Panc1 (cell line): ENCODE data around the gene SCRN2. TPM values are rescaled to one million over a fixed set of nuclear protein-coding genes. Genes with fewer than 3 reads are reported as not detected.

Experiments
- ATAC-seq: fragments of 200-7000 bp; cut with Tn5 transposase; 2 replicates; pipeline ENCODE4 v1.9.1; 2020; ENCODE audit warnings: mild to moderate bottlenecking, moderate library complexity
- BruUV-seq: library from RNA; stranded (reverse); fragments of 400-500 nt; replicated peaks from 2 replicates; lab custom pipeline; 2021; lab: Mats Ljungman, UMichigan
- CTCF ChIA-PET: fragments of 300-600 bp; sonication (Branson Sonifier 250); formaldehyde crosslinking; loops from one replicate; lab custom pipeline; 2022; ENCODE audit warnings: antibody characterized with exemption; lab: Charles Lee
- POLR2A ChIA-PET: fragments of 300-600 bp; sonication (Branson Sonifier 250); formaldehyde crosslinking; loops from one replicate; lab custom pipeline; 2022; ENCODE audit warnings: antibody characterized with exemption; lab: Charles Lee
- DNase-seq: peaks from one replicate; pipeline ENCODE4 v3.0.0-alpha.2; 2010; ENCODE audit warnings: low read depth, low spot score
- H3K27ac ChIP-seq: 2 replicates; pipeline ENCODE4 v1.5.1; 2011; ENCODE audit warnings: mild to moderate bottlenecking, low read length, inconsistent platforms
- H3K27me3 ChIP-seq: fragments of 200-500 bp; sonication (Bioruptor generic); 2 replicates; pipeline ENCODE4 v1.6.0; 2014; ENCODE audit warnings: low read length, inconsistent platforms; ENCODE audit not compliant: control insufficient read depth, insufficient read depth
- H3K36me3 ChIP-seq: fragments of 200-500 bp; sonication (Bioruptor generic); 2 replicates; pipeline ENCODE4 v1.5.1; 2014; ENCODE audit warnings: inconsistent platforms, mild to moderate bottlenecking, low read length, moderate library complexity; ENCODE audit not compliant: control insufficient read depth, insufficient read depth
- H3K4me1 ChIP-seq: 2 replicates; pipeline ENCODE4 v1.5.1; 2011; ENCODE audit warnings: inconsistent platforms, mild to moderate bottlenecking, low read length, moderate library complexity; ENCODE audit not compliant: control insufficient read depth, insufficient read depth
- H3K4me3 ChIP-seq, 2 experiments: 2 replicates each; pipeline ENCODE4 v1.5.1; 2011 to 2012; ENCODE audit warnings: low read depth in 2 of 2, low read length in 2 of 2, mild to moderate bottlenecking in 2 of 2, inconsistent platforms in 1 of 2, moderate library complexity in 1 of 2
- H3K9me3 ChIP-seq: fragments of 200-500 bp; sonication (Bioruptor generic); 2 replicates; pipeline ENCODE4 v1.5.1; 2014; ENCODE audit warnings: low read depth, mild to moderate bottlenecking, inconsistent platforms, low read length, moderate library complexity; ENCODE audit not compliant: control insufficient read depth, insufficient read depth
- CTCF ChIP-seq: fragments of 450-650 bp; IDR thresholded peaks from 2 replicates; pipeline ENCODE4 v1.5.1; 2017; ENCODE audit warnings: mild to moderate bottlenecking
- POLR2AphosphoS5 ChIP-seq: IDR thresholded peaks from 2 replicates; pipeline ENCODE4 v1.6.1; 2012; ENCODE audit warnings: mild to moderate bottlenecking, low read depth, low read length, moderate library complexity
- REST ChIP-seq, 2 experiments: IDR thresholded peaks; 2 replicates each; pipeline ENCODE4 v1.6.1; 2011 to 2012; ENCODE audit warnings: low read depth in 2 of 2, control low read depth in 1 of 2, low read length in 1 of 2, mild to moderate bottlenecking in 1 of 2, moderate library complexity in 1 of 2; ENCODE audit not compliant: insufficient read depth in 1 of 2
- SIN3A ChIP-seq: IDR thresholded peaks from 2 replicates; pipeline ENCODE4 v1.6.1; 2012; ENCODE audit warnings: low read depth, mild to moderate bottlenecking, low read length, moderate library complexity, borderline replicate concordance; ENCODE audit not compliant: insufficient read depth
- TCF7L2 ChIP-seq: IDR thresholded peaks from 2 replicates; pipeline ENCODE4 v1.6.1; 2011; ENCODE audit warnings: mild to moderate bottlenecking, low read depth, low read length, inconsistent platforms
- in situ Hi-C: cut with HindIII; loops from 2 replicates; pipeline ENCODE4 v1.10.0; 2016; ENCODE audit warnings: low sequenced_read_pairs, low pct_unique_long_range_greater_than_20kb
- intact Hi-C: fragments of 100-400 bp; cut with micrococcal nuclease; formaldehyde crosslinking; loops from one replicate; pipeline ENCODE4 v1.10.0; 2022; ENCODE audit not compliant: unreplicated experiment
- total RNA-seq: library from RNA; stranded (reverse); gene quantifications from one replicate; pipeline ENCODE4 v1.2.1, GENCODE V29; 2021; ENCODE audit not compliant: unreplicated experiment

SCRN2 gene
- total RNA-seq, 1 experiment from 2014 or later = 34.9 TPM

GRCh38 chr17:47821031-47821423 lies 20.0 kb downstream of the SCRN2 start:
- peak overlapping the region; percentile 54 to 66 for H3K4me3 ChIP-seq
- ATAC-seq (no peak), DNase-seq (no peak)
- no peaks in the 10 kb centered on the region for H3K27me3 ChIP-seq
- intact Hi-C loops (no loop called here), in situ Hi-C loops (no loop called here)
- ChIA-PET POLR2A (no interaction called here), CTCF (interaction anchor here (0.7 kb wide), 1 partner anchor 9 kb away, joined by 3 read pairs; no protein-coding TSS in a partner anchor)
- peak overlapping the region; percentile 57; the same call in 1 of the 2 replicates for H3K27ac ChIP-seq
- H3K4me1 ChIP-seq = peaks cover 17% of the 10 kb centered on the region
- TF ChIP-seq CTCF (no peak), TCF7L2 (no peak), SIN3A (no peak), REST (IDR thresholded peaks at IDR 0.05; ENCODE audit: insufficient read depth in 1 of 2, low read depth in 2 of 2, low read length in 1 of 2) (no peak), POLR2AphosphoS5 (no peak)
- no TSS peak for BruUV-seq
- no peaks in the 10 kb centered on the region for H3K9me3 ChIP-seq
- peaks cover 4% of the 10 kb centered on the region; the same call in 1 of the 2 replicates for H3K36me3 ChIP-seq

GRCh38 chr17:47820033-47820789 lies 20.9 kb downstream of the SCRN2 start:
- Histone ChIP-seq H3K9me3 (no peaks in the 10 kb centered on the region), H3K36me3 (peaks cover 4% of the 10 kb centered on the region; the same call in 1 of the 2 replicates), H3K27ac (no peak overlapping the region), H3K4me1 (peaks cover 17% of the 10 kb centered on the region), H3K4me3 (no peak overlapping the region), H3K27me3 (no peaks in the 10 kb centered on the region)
- TF ChIP-seq SIN3A = no peak
- TF ChIP-seq POLR2AphosphoS5 = no peak
- TF ChIP-seq CTCF = no peak
- TF ChIP-seq REST (IDR thresholded peaks at IDR 0.05; ENCODE audit: insufficient read depth in 1 of 2, low read depth in 2 of 2, low read length in 1 of 2) = no peak
- no peak for TF ChIP-seq TCF7L2
- DNase-seq (no peak), ATAC-seq (no peak)
- BruUV-seq = no TSS peak
- in situ Hi-C loops (no loop called here), intact Hi-C loops (no loop called here)
- POLR2A ChIA-PET = no interaction called here
- CTCF ChIA-PET = no interaction called here
